ENCODE measurements around the gene SMPD2.

GRCh38 chr6:109450801-109451200 lies 10.3 kb downstream of the SMPD2 start:
- TF ChIP-seq SPI1 (IDR thresholded peaks at IDR 0.05; ENCODE audit: low read depth, low read length) (no peak), POLR2A (IDR thresholded peaks at IDR 0.05; ENCODE audit: low read depth, low read length) (no peak), TAF1 (IDR thresholded peaks at IDR 0.05; ENCODE audit: low read depth, low read length) (no peak), POU2F2 (IDR thresholded peaks at IDR 0.05; ENCODE audit: low read depth, low read length) (no peak)

Measured in GM12891 (cell line).